A549 (cell line): ENCODE data around the gene DTWD2. TPM values are rescaled to one million over a fixed set of nuclear protein-coding genes. Genes with fewer than 3 reads are reported as not detected.
"Not testable (repeated sequence)": the region's sequence is repeated elsewhere in the genome, so short reads cannot be mapped to it uniquely, and the experiment has no call there.

Experiments
- ATAC-seq, 2 experiments: fragments of 200-7000 bp in 1 of 2; fragments of >200 bp in 1 of 2; cut with Nextera tagmentation in 1 of 2; cut with Tn5 transposase in 1 of 2; 3 replicates each; pipeline versions ENCODE4 v1.8.0 to v1.9.1; 2018 to 2020; ENCODE audit warnings: mild to moderate bottlenecking in 1 of 2, moderate library complexity in 1 of 2
- CTCF ChIA-PET: fragments of 300-600 bp; sonication (Branson Sonifier 250); formaldehyde crosslinking; extraction: SDS; loops from one replicate; lab custom pipeline; 2021; ENCODE audit warnings: antibody characterized with exemption, inconsistent platforms; lab: Yijun Ruan, JAX
- POLR2A ChIA-PET: fragments of 350-600 bp; formaldehyde crosslinking; extraction: SDS; loops from one replicate; lab custom pipeline; 2021; ENCODE audit warnings: antibody characterized with exemption, inconsistent platforms; lab: Yijun Ruan, JAX
- DNase-seq, 2 experiments: peaks; one replicate each; pipeline versions ENCODE4 v3.0.0 to v3.0.0-alpha.2; 2011 to 2016; ENCODE audit warnings: low read depth in 1 of 2, low spot score in 1 of 2
- FAIRE-seq: peaks from 2 replicates; lab custom pipeline; 2011; peaks lifted over from hg19 to GRCh38; lab: Jason Lieb, UNC
- H3K27ac ChIP-seq, 2 experiments: fragments of >200 bp; sonication (Bioruptor Twin); formaldehyde crosslinking; 3 replicates each; pipeline ENCODE4 v1.5.1; 2016 to 2017
- H3K4me1 ChIP-seq: fragments of >200 bp; sonication (Bioruptor Twin); formaldehyde crosslinking; 3 replicates; pipeline ENCODE4 v1.6.1; 2016
- H3K4me2 ChIP-seq: fragments of >200 bp; sonication (Bioruptor Twin); formaldehyde crosslinking; 3 replicates; pipeline ENCODE4 v1.6.1; 2016
- H3K4me3 ChIP-seq: fragments of >200 bp; sonication (Bioruptor Twin); formaldehyde crosslinking; 3 replicates; pipeline ENCODE4 v1.5.1; 2016
- H3K9me3 ChIP-seq: fragments of >200 bp; sonication (Bioruptor Twin); formaldehyde crosslinking; 3 replicates; pipeline ENCODE4 v1.6.1; 2016
- CTCF ChIP-seq: fragments of >200 bp; sonication (Bioruptor Twin); formaldehyde crosslinking; IDR thresholded peaks from 3 replicates; pipeline ENCODE4 v1.5.1; 2016
- FOSB ChIP-seq: fragments of 250-450 bp; sonication (Bioruptor Pico); IDR thresholded peaks from 2 replicates; pipeline ENCODE4 v1.5.0; 2020; ENCODE audit warnings: mild to moderate bottlenecking, moderate library complexity
- FOSL2 ChIP-seq, 2 experiments: fragments of 450-650 bp in 1 of 2; fragments of >200 bp in 1 of 2; sonication (Bioruptor Twin) in 1 of 2; formaldehyde crosslinking; IDR thresholded peaks; 2 replicates each; pipeline versions ENCODE4 v1.5.0 to v1.6.1; 2016 to 2020; ENCODE audit warnings: mild to moderate bottlenecking in 1 of 2, moderate library complexity in 1 of 2
- FOXS1 ChIP-seq: fragments of 250-450 bp; sonication (Bioruptor Pico); IDR thresholded peaks from 2 replicates; pipeline ENCODE4 v1.5.0; 2020; ENCODE audit warnings: mild to moderate bottlenecking, moderate library complexity
- GATA3 ChIP-seq: IDR thresholded peaks from 2 replicates; pipeline ENCODE4 v1.6.1; 2012; ENCODE audit warnings: borderline replicate concordance
- HEYL ChIP-seq: fragments of 250-450 bp; sonication (Bioruptor Pico); IDR thresholded peaks from 2 replicates; pipeline ENCODE4 v1.8.0; 2021; ENCODE audit warnings: mild to moderate bottlenecking, moderate library complexity
- JUN ChIP-seq, 2 experiments: fragments of >200 bp; sonication (Bioruptor Twin); formaldehyde crosslinking; IDR thresholded peaks; 2 replicates in 1 of 2; 3 replicates in 1 of 2; pipeline ENCODE4 v1.6.1; 2016 to 2017
- KDM5A ChIP-seq: fragments of 200-600 bp; sonication (generic); IDR thresholded peaks from 2 replicates; pipeline ENCODE4 v1.6.1; 2016; ENCODE audit warnings: antibody characterized with exemption, mild to moderate bottlenecking
- MAFK ChIP-seq: fragments of 450-650 bp; IDR thresholded peaks from 2 replicates; pipeline ENCODE4 v1.6.1; 2014; ENCODE audit not compliant: partially characterized antibody
- MAZ ChIP-seq: fragments of 150-350 bp; IDR thresholded peaks from 2 replicates; pipeline ENCODE4 v1.6.1; 2014; ENCODE audit warnings: antibody characterized with exemption, low read depth, low read length, borderline replicate concordance
- NFE2L2 ChIP-seq: fragments of 150-350 bp; conservative IDR thresholded peaks from 2 replicates; pipeline ENCODE4 v1.6.1; 2014; ENCODE audit warnings: low read length
- NR3C1 ChIP-seq: fragments of >200 bp; sonication (Bioruptor Twin); formaldehyde crosslinking; IDR thresholded peaks from 3 replicates; pipeline ENCODE4 v1.6.1; 2017
- POLR2AphosphoS2 ChIP-seq: conservative IDR thresholded peaks from 2 replicates; pipeline ENCODE4 v1.6.1; 2012; ENCODE audit warnings: low read length, improper control_type of control experiment, inconsistent platforms
- REST ChIP-seq: fragments of 200-600 bp; sonication (generic); IDR thresholded peaks from 2 replicates; pipeline ENCODE4 v1.6.1; 2016; ENCODE audit warnings: antibody characterized with exemption, mild to moderate bottlenecking, moderate library complexity
- RNF2 ChIP-seq: fragments of 200-600 bp; sonication (generic); IDR thresholded peaks from 2 replicates; pipeline ENCODE4 v1.6.1; 2016; ENCODE audit warnings: low read depth, mild to moderate bottlenecking, antibody characterized with exemption, moderate library complexity, borderline replicate concordance
- TFCP2L1 ChIP-seq: fragments of 250-450 bp; sonication (Bioruptor Pico); IDR thresholded peaks from 2 replicates; pipeline ENCODE4 v1.5.0; 2021; ENCODE audit warnings: mild to moderate bottlenecking
- ZC3H11A ChIP-seq: fragments of 450-650 bp; IDR thresholded peaks from 2 replicates; pipeline ENCODE4 v1.6.1; 2014; ENCODE audit warnings: antibody characterized with exemption, mild to moderate bottlenecking
- ZSCAN20 ChIP-seq: fragments of 250-450 bp; sonication (Bioruptor Pico); IDR thresholded peaks from 2 replicates; pipeline ENCODE4 v1.8.0; 2022; ENCODE audit warnings: mild to moderate bottlenecking, moderate library complexity
- WGBS: methylation state at CpG from one replicate; pipeline ENCODE4 v1.1.6; 2017; ENCODE audit errors: missing lambda C conversion rate; 5-methylcytosine and 5-hydroxymethylcytosine counted together
- polyA plus RNA-seq, 4 experiments: library from polyadenylated mRNA; depleted of rRNA in 3 of 4; stranded (reverse); fragments of >200 nt; fragmentation: RNase III in 1 of 4; extraction: RNeasy Plus Mini Kit Qiagen cat#74134 plus additional on column Dnase treatment in 1 of 4; gene quantifications; 2 replicates in 3 of 4; 3 replicates in 1 of 4; pipeline ENCODE4 v1.2.3, GENCODE V29; 2011 to 2017

DTWD2 gene
- polyA plus RNA-seq, 2 of the 4 experiments (the other 2 are of a cell fraction): 3.7 to 4.8 TPM

- peak; percentile 13 to 41 for DNase-seq
- CTCF ChIA-PET: interaction anchor here (6.2 kb wide), 1 partner anchor 402 kb away, joined by 40 read pairs; no protein-coding TSS in a partner anchor
These were observed 20.8 kb upstream of the DTWD2 start for GRCh38 chr5:119009131-119009530.

GRCh38 chr5:118999696-119000095 lies 11.3 kb upstream of the DTWD2 start:
- POLR2A ChIA-PET: no interaction called here
- DNase-seq (no peak), FAIRE-seq (no peak), ATAC-seq (no peak)
- Histone ChIP-seq H3K4me1 (no peaks in the 10 kb centered on the region), H3K27ac (no peak overlapping the region), H3K4me3 (no peak overlapping the region), H3K9me3 (no peaks in the 10 kb centered on the region), H3K4me2 (no peak overlapping the region)
- TF ChIP-seq RNF2: no peak
- no peak for TF ChIP-seq REST
- TF ChIP-seq POLR2AphosphoS2: no peak
- no peak for TF ChIP-seq MAZ
- WGBS: 75% methylated on average over 1 of the region's 1 CpG
- CTCF ChIA-PET: interaction anchor here (1.1 to 3.7 kb wide), 3 partner anchors 11 to 419 kb away, joined by 3 to 25 read pairs (median 3); partner anchors contain the start of gene DTWD2

More at GRCh38 chr5:119009131-119009530, 20.8 kb upstream of the DTWD2 start:
- Histone ChIP-seq H3K27ac (no peak overlapping the region), H3K4me2 (peak overlapping the region; percentile 34; the same call in 2 of the 3 replicates), H3K4me1 (peaks cover 11% of the 10 kb centered on the region; the same call in 1 of the 3 replicates), H3K9me3 (no peaks in the 10 kb centered on the region), H3K4me3 (no peak overlapping the region)
- TF ChIP-seq ZSCAN20 (CRISPR knock-in tag) (no peak), MAFK (peak; percentile 29), GATA3 (peak; percentile 69; the same call in 1 of the 2 replicates), CTCF (no peak), HEYL (CRISPR knock-in tag) (no peak), NFE2L2 (no peak), JUN (IDR thresholded peaks at IDR 0.05) (no peak), KDM5A (no peak), FOSB (CRISPR knock-in tag) (no peak), FOXS1 (CRISPR knock-in tag) (no peak), TFCP2L1 (no peak), RNF2 (no peak), ZC3H11A (no peak), NR3C1 (no peak), FOSL2 (IDR thresholded peaks at IDR 0.05) (no peak), FOSL2 (CRISPR knock-in tag; IDR thresholded peaks at IDR 0.05) (peak; percentile 37; the same call in 1 of the 2 replicates)
- 10% methylated on average over 1 of the region's 1 CpG for WGBS
- ATAC-seq (peak in 1 of 2 experiments; percentile 68; a peak in 2 of 6 replicates), FAIRE-seq (no peak)
- POLR2A ChIA-PET: no interaction called here

- H3K4me2 ChIP-seq, FAIRE-seq, H3K4me1 ChIP-seq, ATAC-seq, H3K27ac ChIP-seq, H3K4me3 ChIP-seq, POLR2A ChIA-PET, H3K9me3 ChIP-seq, DNase-seq: not testable (repeated sequence)
- WGBS: 88% methylated on average over 10 of the region's 24 CpGs
- CTCF ChIA-PET: interaction anchor here (1.1 kb wide), 1 partner anchor 413 kb away, joined by 3 read pairs; no protein-coding TSS in a partner anchor
These were observed 10.5 kb upstream of the DTWD2 start for GRCh38 chr5:118998861-118999260.
